GM23338 (cell line): ENCODE measurements around the gene PCDHGA1.

Source experiments
- CREB1 ChIP-seq: fragments of 250-450 bp; sonication (Bioruptor Pico); IDR thresholded peaks from 2 replicates; pipeline ENCODE4 v1.5.0; 2020; ENCODE audit warnings: low read depth, mild to moderate bottlenecking, moderate library complexity
- EZH2 ChIP-seq: fragments of 200-600 bp; sonication (generic); IDR thresholded peaks from one replicate; pipeline ENCODE4 v1.8.0; 2017; ENCODE audit warnings: antibody characterized with exemption, mild to moderate bottlenecking, low read depth; ENCODE audit not compliant: unreplicated experiment
- EZH2phosphoT487 ChIP-seq: fragments of 200-600 bp; sonication (generic); IDR thresholded peaks from one replicate; pipeline ENCODE4 v1.8.1; 2018; ENCODE audit warnings: antibody characterized with exemption; ENCODE audit not compliant: unreplicated experiment
- POLR2AphosphoS5 ChIP-seq: IDR thresholded peaks from 2 replicates; pipeline ENCODE4 v1.6.1; 2016; ENCODE audit warnings: antibody characterized with exemption, low read depth
- REST ChIP-seq: IDR thresholded peaks from one replicate; pipeline ENCODE4 v1.6.1; 2018; ENCODE audit warnings: antibody characterized with exemption; ENCODE audit not compliant: unreplicated experiment
- ZNF114 ChIP-seq: fragments of 250-450 bp; sonication (Bioruptor Pico); IDR thresholded peaks from 2 replicates; pipeline ENCODE4 v1.5.0; 2020; ENCODE audit warnings: mild to moderate bottlenecking, moderate library complexity
- ZNF331 ChIP-seq: fragments of 250-450 bp; sonication (Bioruptor Pico); IDR thresholded peaks from 2 replicates; pipeline ENCODE4 v1.5.0; 2020; ENCODE audit warnings: low read depth, mild to moderate bottlenecking, moderate library complexity
- ZNF462 ChIP-seq: fragments of 250-450 bp; sonication (Bioruptor Pico); IDR thresholded peaks from 2 replicates; pipeline ENCODE4 v1.5.0; 2020; ENCODE audit warnings: mild to moderate bottlenecking, moderate library complexity
- TF ChIP-seq, protein P1 (sequence below), 2 experiments: fragments of 200-600 bp in 1 of 2; sonication (generic) in 1 of 2; conservative IDR thresholded peaks; 2 replicates each; pipeline versions ENCODE4 v1.5.1 to v1.6.1; 2016 to 2017; ENCODE audit warnings: antibody characterized with exemption in 2 of 2, low read depth in 2 of 2, mild to moderate bottlenecking in 2 of 2, moderate library complexity in 1 of 2

- TF ChIP-seq, protein P1, sequence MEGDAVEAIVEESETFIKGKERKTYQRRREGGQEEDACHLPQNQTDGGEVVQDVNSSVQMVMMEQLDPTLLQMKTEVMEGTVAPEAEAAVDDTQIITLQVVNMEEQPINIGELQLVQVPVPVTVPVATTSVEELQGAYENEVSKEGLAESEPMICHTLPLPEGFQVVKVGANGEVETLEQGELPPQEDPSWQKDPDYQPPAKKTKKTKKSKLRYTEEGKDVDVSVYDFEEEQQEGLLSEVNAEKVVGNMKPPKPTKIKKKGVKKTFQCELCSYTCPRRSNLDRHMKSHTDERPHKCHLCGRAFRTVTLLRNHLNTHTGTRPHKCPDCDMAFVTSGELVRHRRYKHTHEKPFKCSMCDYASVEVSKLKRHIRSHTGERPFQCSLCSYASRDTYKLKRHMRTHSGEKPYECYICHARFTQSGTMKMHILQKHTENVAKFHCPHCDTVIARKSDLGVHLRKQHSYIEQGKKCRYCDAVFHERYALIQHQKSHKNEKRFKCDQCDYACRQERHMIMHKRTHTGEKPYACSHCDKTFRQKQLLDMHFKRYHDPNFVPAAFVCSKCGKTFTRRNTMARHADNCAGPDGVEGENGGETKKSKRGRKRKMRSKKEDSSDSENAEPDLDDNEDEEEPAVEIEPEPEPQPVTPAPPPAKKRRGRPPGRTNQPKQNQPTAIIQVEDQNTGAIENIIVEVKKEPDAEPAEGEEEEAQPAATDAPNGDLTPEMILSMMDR (conservative IDR thresholded peaks at IDR 0.05; ENCODE audit: low read depth in 2 of 2), result no peak
- TF ChIP-seq POLR2AphosphoS5, result no peak
- no peak for TF ChIP-seq REST
- TF ChIP-seq EZH2phosphoT487, result no peak
- no peak for TF ChIP-seq CREB1
- no peak for TF ChIP-seq ZNF331 (CRISPR knock-in tag)
- no peak for TF ChIP-seq EZH2
- no peak for TF ChIP-seq ZNF462 (CRISPR knock-in tag)
- TF ChIP-seq ZNF114 (CRISPR knock-in tag), result no peak
Measured at GRCh38 chr5:141489841-141490240, 159.5 kb downstream of the PCDHGA1 start.
